HepG2 (cell line): Measurements from ENCODE around the gene GGNBP2.
A peak's percentile ranks its signal among the peaks of the same experiment; 100 is the strongest.

Experiments used
- MTA3 ChIP-seq: sonication (generic); formaldehyde crosslinking; IDR thresholded peaks from 2 replicates; pipeline ENCODE4 v1.4.0; 2020; ENCODE audit warnings: missing genetic modification reagents
- NCOA2 ChIP-seq: sonication (generic); formaldehyde crosslinking; IDR thresholded peaks from 2 replicates; pipeline ENCODE4 v1.8.0; 2022; ENCODE audit warnings: inconsistent platforms
- POLR2A ChIP-seq, 2 experiments: IDR thresholded peaks; 2 replicates each; pipeline ENCODE4 v1.6.1; 2011; ENCODE audit warnings: low read depth in 2 of 2, low read length in 2 of 2, mild to moderate bottlenecking in 1 of 2, moderate library complexity in 1 of 2; ENCODE audit not compliant: insufficient read depth in 1 of 2
- ZSCAN29 ChIP-seq: sonication (generic); formaldehyde crosslinking; conservative IDR thresholded peaks from 2 replicates; pipeline ENCODE4 v1.4.0; 2020; ENCODE audit warnings: mild to moderate bottlenecking, missing genetic modification reagents
- TF ChIP-seq, protein P1 (sequence below): sonication (generic); formaldehyde crosslinking; IDR thresholded peaks from 2 replicates; pipeline ENCODE4 v1.4.0; 2020; ENCODE audit warnings: mild to moderate bottlenecking, missing genetic modification reagents
- TF ChIP-seq, protein P2 (sequence below): sonication (generic); formaldehyde crosslinking; IDR thresholded peaks from 2 replicates; pipeline ENCODE4 v1.5.0; 2020; ENCODE audit warnings: mild to moderate bottlenecking, missing genetic modification reagents, moderate library complexity

DNA sequence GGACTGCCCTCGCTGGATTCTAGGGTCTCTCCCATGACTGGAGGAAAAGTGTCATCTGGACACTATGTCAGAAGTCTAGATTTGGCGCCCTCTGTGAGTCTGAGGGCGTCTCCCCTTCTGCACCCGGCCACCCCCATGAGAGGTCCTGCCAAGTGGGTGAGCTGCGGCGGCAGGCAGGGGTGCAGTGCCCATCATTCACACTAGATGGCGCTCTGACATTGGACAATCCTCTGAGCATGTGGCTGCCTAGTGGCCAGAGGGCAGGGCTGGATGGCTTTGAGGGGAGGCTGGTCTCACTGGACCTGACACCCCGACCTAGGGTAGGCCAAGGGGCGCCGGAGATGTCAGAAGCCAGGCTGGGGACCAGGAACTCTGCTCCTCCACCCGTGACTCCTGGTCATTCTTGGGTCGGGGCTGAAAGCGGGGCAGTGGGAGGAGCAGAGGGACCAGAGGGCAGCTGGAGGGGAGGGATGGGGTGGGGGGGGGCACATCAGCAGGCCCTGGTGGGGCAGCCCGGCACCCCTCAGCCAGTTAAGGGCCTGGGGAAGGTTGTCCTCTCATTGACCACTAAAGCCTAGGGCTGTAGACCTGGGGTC lies 84.6 kb downstream of the GGNBP2 start:
- TF ChIP-seq, protein P1, sequence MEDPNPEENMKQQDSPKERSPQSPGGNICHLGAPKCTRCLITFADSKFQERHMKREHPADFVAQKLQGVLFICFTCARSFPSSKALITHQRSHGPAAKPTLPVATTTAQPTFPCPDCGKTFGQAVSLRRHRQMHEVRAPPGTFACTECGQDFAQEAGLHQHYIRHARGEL (CRISPR knock-in tag) = no peak
- no peak for TF ChIP-seq NCOA2 (CRISPR knock-in tag)
- no peak for TF ChIP-seq ZSCAN29 (CRISPR knock-in tag)
- no peak for TF ChIP-seq POLR2A (IDR thresholded peaks at IDR 0.05; ENCODE audit: insufficient read depth in 1 of 2, low read depth in 2 of 2, low read length in 2 of 2)
- TF ChIP-seq, protein P2, sequence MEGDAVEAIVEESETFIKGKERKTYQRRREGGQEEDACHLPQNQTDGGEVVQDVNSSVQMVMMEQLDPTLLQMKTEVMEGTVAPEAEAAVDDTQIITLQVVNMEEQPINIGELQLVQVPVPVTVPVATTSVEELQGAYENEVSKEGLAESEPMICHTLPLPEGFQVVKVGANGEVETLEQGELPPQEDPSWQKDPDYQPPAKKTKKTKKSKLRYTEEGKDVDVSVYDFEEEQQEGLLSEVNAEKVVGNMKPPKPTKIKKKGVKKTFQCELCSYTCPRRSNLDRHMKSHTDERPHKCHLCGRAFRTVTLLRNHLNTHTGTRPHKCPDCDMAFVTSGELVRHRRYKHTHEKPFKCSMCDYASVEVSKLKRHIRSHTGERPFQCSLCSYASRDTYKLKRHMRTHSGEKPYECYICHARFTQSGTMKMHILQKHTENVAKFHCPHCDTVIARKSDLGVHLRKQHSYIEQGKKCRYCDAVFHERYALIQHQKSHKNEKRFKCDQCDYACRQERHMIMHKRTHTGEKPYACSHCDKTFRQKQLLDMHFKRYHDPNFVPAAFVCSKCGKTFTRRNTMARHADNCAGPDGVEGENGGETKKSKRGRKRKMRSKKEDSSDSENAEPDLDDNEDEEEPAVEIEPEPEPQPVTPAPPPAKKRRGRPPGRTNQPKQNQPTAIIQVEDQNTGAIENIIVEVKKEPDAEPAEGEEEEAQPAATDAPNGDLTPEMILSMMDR = peak; percentile 98
- TF ChIP-seq MTA3 (CRISPR knock-in tag) = no peak
